Activated naive CD8-positive, alpha-beta T cell (primary cell): ENCODE measurements around the gene STK11.

Experiments used
- H3K27ac Mint-ChIP-seq: one replicate; pipeline ENCODE4 v1.8.0; 2021; ENCODE audit warnings: mixed read lengths
- H3K27me3 Mint-ChIP-seq: one replicate; pipeline ENCODE4 v1.8.0; 2021; ENCODE audit warnings: mixed read lengths
- H3K36me3 Mint-ChIP-seq: one replicate; pipeline ENCODE4 v1.8.0; 2021; ENCODE audit warnings: mixed read lengths
- H3K4me1 Mint-ChIP-seq: one replicate; pipeline ENCODE4 v1.8.0; 2021; ENCODE audit warnings: low read depth, mixed read lengths
- H3K4me3 Mint-ChIP-seq: one replicate; pipeline ENCODE4 v1.8.0; 2021; ENCODE audit warnings: mild to moderate bottlenecking, mixed read lengths
- H3K9me3 Mint-ChIP-seq: one replicate; pipeline ENCODE4 v1.8.0; 2021; ENCODE audit warnings: low read depth, mixed read lengths

STK11 gene

DNA sequence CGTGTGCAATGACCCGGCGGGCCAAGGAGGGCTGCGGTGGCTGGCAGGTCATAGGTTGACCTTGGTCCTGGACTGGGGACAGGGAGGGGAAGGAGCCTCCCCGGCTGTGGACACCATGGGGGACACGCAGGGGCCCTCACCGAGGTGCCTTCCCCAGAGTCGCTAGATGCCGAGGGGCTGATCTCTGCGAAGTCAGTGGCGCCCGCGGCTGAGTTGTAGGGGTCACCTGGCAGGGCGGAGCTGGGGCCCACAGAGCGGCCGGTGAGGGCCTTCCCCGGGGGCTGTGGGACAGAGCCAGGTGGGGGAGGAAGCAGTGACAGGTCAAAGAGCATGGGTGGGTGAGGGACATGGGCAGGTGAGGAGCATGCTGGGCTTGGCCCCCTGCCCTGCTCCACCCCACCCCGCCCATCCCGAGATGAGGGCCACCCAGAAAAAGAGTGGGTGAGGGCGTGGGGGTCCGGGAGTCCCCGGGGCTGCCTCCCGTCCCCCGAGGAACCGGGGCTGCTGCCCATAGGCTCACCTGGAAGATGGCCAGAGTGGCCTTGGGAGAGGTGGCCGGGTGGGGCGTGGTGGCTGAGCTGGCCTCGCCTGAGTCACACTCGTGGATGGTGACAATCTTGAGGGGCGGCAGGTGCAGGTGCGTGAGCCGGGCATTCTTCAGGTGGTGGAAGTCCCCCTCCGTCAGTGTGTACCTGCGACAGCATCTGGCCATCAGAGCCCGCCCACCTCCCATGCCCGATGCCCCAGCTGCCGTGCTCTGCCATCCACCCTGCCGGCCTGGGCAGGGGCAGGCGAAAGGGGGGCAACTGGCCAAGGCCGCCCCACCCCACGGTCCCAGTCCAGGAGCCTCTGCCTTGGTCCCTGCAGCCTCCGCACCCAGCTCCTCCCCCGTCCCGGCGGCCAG, 28.7 kb downstream of the STK11 start:
- Mint-ChIP-seq H3K4me1 (peaks cover 7% of the 10 kb centered on the region), H3K4me3 (no peak overlapping the region), H3K27ac (no peak overlapping the region), H3K9me3 (no peaks in the 10 kb centered on the region), H3K27me3 (peaks cover 2% of the 10 kb centered on the region), H3K36me3 (no peaks in the 10 kb centered on the region)

DNA sequence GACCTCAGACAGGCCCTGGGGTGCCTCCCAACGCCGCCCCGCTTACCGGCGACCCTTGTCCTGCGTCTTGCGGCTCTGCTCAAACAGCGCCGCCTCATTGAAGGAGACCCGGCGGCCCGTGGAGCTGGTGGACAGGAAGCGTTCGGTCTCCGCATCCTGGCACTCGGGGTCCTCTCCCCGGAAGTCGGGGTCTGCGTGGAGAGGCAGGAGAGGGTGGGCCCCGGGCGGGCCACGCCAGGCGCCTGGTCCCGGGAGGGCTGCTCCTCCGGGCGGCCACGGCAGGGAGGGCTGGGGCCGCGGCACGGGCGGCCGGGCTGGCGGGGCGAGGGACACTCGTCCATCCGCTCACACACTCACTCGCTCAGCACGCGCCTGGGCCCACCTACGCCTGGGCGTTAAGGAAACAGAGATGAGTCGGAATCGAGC, 29.4 kb downstream of the STK11 start:
- Mint-ChIP-seq H3K4me3 (no peak overlapping the region), H3K27me3 (peaks cover 2% of the 10 kb centered on the region), H3K27ac (no peak overlapping the region), H3K4me1 (peaks cover 7% of the 10 kb centered on the region), H3K9me3 (no peaks in the 10 kb centered on the region), H3K36me3 (no peaks in the 10 kb centered on the region)

DNA sequence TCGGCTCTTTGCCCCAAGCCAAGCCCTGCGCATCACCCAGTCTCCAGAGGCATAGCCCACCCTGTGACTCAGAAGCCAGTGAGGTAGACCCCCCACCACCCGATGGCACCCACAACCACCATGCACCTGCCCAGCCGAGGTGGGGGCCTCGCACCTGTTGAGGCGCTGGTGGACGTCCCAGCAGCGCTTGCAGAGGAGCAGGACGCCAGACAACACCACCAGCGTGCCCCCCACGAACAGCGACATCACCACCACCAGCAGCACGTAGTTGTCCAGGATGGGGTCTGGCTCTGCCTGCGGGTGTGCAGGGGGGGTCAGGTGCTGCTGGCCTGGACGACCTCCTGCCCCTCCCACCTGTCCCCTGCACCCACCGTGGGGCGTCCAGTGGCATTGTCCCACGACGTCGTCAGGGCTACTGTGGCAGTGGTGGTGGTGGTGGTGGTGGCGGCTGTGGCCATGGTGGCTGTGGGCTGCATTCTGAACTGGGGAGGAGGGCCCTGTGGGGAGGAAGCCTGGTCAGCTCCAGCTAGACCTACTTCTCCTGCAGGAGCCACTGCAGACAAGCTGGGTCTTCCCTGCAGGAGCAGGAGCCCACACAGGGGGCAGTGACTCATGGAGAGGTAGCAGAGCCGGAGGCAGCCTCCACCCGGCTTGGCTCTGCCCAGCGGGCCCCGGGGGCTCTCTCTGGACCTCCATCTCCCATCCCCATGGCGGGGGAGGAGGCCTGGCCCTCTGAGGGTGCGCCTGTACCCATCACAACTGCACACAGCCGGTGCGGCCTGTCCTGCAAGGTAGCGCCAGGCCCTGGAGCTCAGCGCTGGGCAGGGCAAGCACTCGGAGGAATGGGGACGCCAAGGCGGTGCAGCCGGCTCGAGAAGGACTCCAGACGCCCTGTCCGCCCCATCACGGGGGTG, 30.3 kb downstream of the STK11 start:
- H3K36me3 Mint-ChIP-seq, result no peaks in the 10 kb centered on the region
- H3K27ac Mint-ChIP-seq, result no peak overlapping the region
- no peaks in the 10 kb centered on the region for H3K9me3 Mint-ChIP-seq
- H3K27me3 Mint-ChIP-seq, result peaks cover 2% of the 10 kb centered on the region
- H3K4me1 Mint-ChIP-seq, result peaks cover 10% of the 10 kb centered on the region
- H3K4me3 Mint-ChIP-seq, result no peak overlapping the region

DNA sequence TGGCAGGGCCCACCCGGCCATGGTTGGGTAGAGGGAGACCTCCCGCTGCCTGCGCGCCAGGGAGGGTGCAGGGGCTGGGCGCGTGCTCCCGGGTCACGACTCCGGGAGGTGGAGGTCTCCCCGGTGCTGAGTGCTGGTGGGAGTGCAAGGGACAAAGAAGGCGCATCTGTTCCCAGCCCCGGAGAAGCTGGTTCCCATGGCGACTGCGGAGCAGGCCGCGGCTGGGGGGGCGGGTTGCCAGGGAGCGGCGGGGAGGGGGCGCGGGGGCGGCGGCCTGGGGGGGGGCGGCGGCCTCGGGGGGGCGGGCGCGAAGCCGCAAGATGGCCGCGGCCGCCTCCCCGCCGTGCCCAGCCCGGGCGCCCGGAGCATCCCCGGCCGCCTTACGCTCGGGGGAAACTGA, 31.0 kb downstream of the STK11 start:
- Mint-ChIP-seq H3K36me3 (no peaks in the 10 kb centered on the region), H3K9me3 (no peaks in the 10 kb centered on the region), H3K4me1 (peaks cover 16% of the 10 kb centered on the region), H3K4me3 (no peak overlapping the region), H3K27me3 (peaks cover 2% of the 10 kb centered on the region), H3K27ac (no peak overlapping the region)

DNA sequence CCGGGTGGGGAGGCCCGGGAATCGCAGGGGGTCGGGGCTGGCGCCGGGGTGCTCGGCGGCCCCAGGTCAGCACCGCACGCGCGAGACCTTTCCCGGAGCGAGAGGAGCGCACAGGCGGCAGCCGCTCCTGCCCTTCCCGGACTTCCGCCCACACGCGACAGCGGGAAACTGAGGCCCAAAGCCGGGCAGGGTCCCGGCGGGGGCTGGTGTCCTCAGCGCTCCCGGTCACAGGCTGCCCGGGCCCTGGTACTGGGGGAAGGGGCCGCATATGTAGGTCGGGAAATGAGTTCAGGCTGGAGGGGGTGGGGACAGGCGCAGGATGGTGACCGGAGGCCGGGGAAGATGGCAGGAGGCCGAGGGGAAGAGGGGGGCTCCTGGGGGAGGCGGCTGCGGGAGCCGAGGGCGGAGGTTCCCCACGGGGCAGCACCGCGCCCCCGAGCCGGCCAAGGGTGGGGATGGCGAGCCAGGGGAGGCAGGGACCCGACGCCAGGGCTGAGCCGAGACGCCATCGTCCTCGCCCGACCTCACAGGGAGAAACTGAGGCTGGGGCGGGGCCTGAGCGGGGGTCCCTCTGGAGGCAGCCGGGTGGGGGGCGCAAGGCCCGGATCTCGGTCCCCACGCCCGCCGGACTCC, 31.6 kb downstream of the STK11 start:
- Mint-ChIP-seq H3K4me1 (peaks cover 17% of the 10 kb centered on the region), H3K36me3 (no peaks in the 10 kb centered on the region), H3K27me3 (peaks cover 2% of the 10 kb centered on the region), H3K9me3 (no peaks in the 10 kb centered on the region), H3K4me3 (peak overlapping the region; percentile 52), H3K27ac (no peak overlapping the region)

DNA sequence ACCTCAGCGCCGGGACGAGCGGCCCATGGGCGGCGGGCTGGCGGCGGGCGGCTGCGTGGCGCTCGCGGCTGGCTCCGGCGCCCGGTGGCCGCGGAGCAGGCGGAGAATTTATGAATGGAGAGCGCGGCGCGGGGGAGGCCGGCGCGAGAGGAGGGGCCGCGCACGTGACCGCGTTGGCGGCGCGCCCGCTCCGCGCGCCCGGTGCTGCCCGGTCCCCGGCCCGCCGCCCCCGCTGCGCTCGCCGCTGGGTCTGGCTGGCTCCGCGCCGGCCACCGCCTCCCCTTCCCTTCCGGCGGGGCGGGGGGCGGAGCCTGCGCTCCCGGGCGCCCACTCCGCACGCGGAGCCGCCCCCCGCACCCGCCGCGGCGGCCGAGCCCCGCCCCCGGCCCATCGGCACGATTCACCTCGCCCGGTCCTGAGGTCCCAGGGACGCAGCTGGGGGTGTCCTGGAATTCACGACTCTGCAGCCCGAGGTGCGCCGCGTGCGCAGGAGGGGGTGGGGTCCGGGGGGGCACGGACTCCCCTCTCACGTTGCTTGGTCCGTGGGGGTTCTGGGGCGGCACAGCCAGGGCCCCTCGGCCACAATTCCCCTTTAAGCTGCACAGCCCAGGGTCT, 32.3 kb downstream of the STK11 start, which contains the start of gene CBARP:
Gene CBARP, minus strand, starts transcription at position 252 of the 615 bp plus-strand sequence. CDS start 1,905 bp downstream, outside the sequence.
- peaks cover 19% of the 10 kb centered on the region for H3K4me1 Mint-ChIP-seq
- no peaks in the 10 kb centered on the region for H3K36me3 Mint-ChIP-seq
- H3K9me3 Mint-ChIP-seq, result no peaks in the 10 kb centered on the region
- no peak within 1 kb of the TSS for H3K27ac Mint-ChIP-seq
- peaks cover 2% of the 10 kb centered on the region for H3K27me3 Mint-ChIP-seq
- peak within 1 kb of the TSS; percentile 83 for H3K4me3 Mint-ChIP-seq

DNA sequence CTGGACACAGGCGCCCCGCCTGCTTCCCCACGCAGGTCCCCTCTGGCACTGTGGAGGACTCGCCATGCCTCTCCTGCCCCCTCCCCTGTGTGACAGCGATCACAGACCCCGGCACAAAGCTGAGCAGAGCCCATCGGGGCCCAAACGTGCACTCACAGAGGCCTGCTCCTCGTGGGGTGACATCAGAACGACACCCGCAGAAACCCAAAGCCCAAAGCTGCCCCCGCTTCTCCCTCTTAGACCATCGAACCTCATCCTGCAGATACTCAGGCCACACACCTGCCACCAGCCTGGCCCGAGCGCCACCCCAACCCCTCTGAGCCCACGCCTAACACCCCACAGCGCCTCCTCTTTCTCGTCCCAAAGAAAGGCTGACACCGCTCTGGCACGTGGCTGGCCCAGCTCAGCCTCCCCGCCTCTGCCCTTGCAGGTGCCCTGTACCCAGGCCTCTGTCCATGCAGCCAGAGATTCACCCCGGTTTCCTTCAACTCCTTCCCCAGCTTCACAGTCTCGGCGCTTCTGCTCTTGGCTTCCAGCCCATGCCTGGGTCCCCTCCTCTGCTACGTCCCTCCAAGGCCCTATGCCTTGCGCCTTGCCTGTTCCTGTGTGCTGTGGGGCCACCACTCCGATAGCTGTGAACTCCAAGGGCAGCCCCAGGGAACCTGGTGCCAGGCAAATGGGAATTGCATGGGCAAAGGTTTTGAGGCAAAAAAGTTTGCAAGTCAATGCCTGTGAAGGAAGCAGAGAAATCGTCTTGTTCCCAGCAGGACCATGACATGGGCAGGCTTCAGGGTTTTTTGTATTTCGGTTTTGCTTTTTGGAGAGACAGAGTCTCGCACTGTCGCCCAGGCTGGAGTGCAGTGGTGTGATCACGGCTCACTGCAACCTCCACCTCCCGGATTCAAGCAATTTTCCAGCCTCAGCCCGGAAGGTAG, 33.1 kb downstream of the STK11 start:
- H3K27ac Mint-ChIP-seq, result no peak overlapping the region
- H3K4me1 Mint-ChIP-seq, result peaks cover 23% of the 10 kb centered on the region
- no peaks in the 10 kb centered on the region for H3K36me3 Mint-ChIP-seq
- H3K27me3 Mint-ChIP-seq, result peaks cover 2% of the 10 kb centered on the region
- peak overlapping the region; percentile 83 for H3K4me3 Mint-ChIP-seq
- no peaks in the 10 kb centered on the region for H3K9me3 Mint-ChIP-seq

DNA sequence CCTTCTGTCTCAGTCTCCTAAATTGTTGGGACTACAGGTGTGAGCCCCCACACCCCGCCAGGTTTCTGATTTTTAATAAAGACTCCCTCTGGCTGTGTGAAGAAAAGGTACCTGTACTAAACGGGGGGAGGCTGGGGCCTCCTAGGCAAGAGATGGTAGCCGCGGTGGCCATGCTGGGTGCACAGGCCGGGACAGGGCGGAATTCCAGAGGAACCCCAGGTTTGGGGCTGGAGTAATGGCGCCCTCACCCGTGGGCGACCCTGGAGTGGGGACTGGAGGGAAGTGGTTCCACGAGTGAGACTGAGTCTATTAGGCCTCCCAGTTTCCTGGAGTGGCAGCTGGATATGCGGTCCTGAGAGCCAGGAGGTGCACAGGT, 33.8 kb downstream of the STK11 start:
- no peak overlapping the region for H3K27ac Mint-ChIP-seq
- peaks cover 2% of the 10 kb centered on the region for H3K27me3 Mint-ChIP-seq
- no peaks in the 10 kb centered on the region for H3K36me3 Mint-ChIP-seq
- H3K4me3 Mint-ChIP-seq, result peak overlapping the region; percentile 83
- no peaks in the 10 kb centered on the region for H3K9me3 Mint-ChIP-seq
- H3K4me1 Mint-ChIP-seq, result peaks cover 23% of the 10 kb centered on the region

DNA sequence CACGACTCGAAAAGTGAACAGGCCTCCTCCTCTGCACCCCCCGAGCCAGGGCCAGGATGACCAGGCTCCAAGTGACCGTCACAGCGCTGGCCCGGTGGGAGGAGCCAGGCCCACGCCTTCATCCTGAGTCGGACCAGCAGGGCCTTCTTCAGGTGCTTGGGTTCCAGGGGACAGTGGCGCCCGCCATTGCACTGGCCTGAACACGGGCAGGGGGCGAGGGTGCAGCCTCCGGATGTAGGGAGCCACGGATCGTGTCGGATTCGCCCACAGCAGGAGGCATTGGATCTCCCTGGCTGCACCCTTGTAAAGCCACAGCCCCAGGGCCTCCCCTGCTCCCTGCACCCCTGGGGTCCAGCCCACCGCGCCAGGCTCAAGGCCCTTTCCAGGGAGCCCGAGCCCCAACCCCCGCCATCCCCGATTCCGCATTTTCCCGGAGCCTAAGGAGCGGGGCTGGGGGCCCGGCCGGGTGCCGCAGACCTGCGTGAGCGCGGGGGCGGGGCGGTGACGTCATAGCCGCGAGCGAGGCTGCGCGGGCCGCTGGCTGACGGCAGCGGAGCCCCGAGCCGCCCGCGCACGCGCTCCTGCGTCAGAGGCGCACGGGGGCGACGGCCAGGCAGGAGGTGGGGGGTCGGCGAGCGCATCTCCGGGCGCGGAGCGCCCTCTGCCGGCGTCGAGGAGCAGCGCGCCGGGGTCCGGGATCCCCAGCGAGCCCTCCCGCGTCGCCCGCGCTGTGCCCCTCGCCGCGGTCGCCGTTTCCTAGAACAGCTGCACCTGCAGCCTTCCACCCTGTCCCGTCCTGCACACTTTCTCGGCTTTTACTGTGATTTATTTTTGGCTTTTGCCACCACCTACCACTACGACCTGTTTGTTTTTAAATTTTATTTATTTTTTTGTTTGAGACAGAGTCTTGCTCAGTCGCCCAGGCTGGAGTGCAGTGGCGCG, 34.5 kb downstream of the STK11 start:
- Mint-ChIP-seq H3K9me3 (no peaks in the 10 kb centered on the region), H3K4me1 (peaks cover 26% of the 10 kb centered on the region), H3K27ac (peak overlapping the region; percentile 54), H3K27me3 (peaks cover 2% of the 10 kb centered on the region), H3K36me3 (no peaks in the 10 kb centered on the region), H3K4me3 (no peak overlapping the region)

DNA sequence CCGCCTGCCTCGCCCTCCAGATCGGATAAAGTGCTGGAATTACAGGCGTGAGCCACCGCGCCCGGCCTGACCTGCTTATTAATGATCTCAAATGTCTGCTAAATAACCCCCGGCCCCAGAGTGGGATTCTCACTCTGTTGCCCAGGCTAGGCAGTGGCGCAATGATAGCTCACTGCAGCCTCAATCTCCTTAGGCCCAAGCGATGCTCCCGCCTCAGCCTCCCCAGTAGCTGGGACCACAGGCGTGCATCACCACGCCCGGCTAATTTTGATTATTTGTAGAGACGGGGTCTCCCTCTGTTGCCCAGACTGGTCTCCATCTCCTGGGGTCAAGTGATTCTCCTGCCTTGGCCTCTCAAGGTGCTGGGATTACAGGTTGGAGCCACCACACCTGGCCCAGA, 35.3 kb downstream of the STK11 start:
- H3K9me3 Mint-ChIP-seq, result no peaks in the 10 kb centered on the region
- peaks cover 2% of the 10 kb centered on the region for H3K27me3 Mint-ChIP-seq
- H3K36me3 Mint-ChIP-seq, result no peaks in the 10 kb centered on the region
- peaks cover 26% of the 10 kb centered on the region for H3K4me1 Mint-ChIP-seq
- peak overlapping the region; percentile 93 for H3K4me3 Mint-ChIP-seq
- H3K27ac Mint-ChIP-seq, result no peak overlapping the region

DNA sequence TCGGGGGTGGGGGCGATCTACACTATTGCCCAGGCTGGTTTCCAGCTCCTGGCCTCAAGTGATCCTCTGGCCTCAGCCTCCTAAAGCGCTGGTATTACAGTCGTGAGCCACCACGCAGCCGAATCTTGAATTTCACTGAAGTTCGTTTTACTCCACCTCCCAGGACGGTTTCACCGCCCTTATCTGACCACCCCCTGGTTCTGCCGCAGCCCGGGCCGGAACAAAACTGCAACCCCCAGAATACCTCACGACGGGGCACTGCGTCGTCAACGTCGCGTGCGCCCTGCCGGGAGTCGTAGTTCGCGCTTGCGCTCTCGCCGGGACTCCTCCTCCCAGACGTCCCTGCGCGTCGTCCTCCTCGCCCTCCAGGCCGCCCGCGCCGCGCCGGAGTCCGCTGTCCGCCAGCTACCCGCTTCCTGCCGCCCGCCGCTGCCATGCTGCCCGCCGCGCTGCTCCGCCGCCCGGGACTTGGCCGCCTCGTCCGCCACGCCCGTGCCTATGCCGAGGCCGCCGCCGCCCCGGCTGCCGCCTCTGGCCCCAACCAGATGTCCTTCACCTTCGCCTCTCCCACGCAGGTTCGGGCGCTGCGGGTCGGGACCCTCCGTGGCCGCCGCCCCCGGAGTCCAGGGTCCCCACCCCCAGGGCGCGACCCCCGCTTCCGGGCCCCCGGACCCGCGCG, 36.0 kb downstream of the STK11 start, which contains the start of gene ATP5F1D:
Gene ATP5F1D, plus strand, starts transcription at position 335 of the 679 bp plus-strand sequence. Its CDS starts 100 bp downstream, at position 435.
- Mint-ChIP-seq H3K4me1 (peaks cover 26% of the 10 kb centered on the region), H3K27me3 (peaks cover 2% of the 10 kb centered on the region), H3K4me3 (peak within 1 kb of the TSS; percentile 93), H3K9me3 (no peaks in the 10 kb centered on the region), H3K36me3 (no peaks in the 10 kb centered on the region), H3K27ac (peak within 1 kb of the TSS; percentile 89)
